Chondrocyte (in vitro differentiated cells): ENCODE measurements around the gene NELFA. TPM values are rescaled to one million over a fixed set of nuclear protein-coding genes. Genes with fewer than 3 reads are reported as not detected.

ENCODE experiments used
- DNase-seq: peaks from one replicate; pipeline ENCODE4 v3.0.0; 2021; ENCODE audit warnings: mixed read lengths, low spot score
- H3K27ac Mint-ChIP-seq: one replicate; pipeline ENCODE4 v1.8.0; 2021; ENCODE audit warnings: mild to moderate bottlenecking, moderate library complexity, mixed read lengths; ENCODE audit not compliant: unreplicated experiment
- H3K27me3 Mint-ChIP-seq: 2 replicates; pipeline ENCODE4 v1.8.0; 2021; ENCODE audit warnings: low read depth, mixed read lengths
- H3K36me3 Mint-ChIP-seq: 2 replicates; pipeline ENCODE4 v1.8.0; 2021; ENCODE audit warnings: low read depth, mixed read lengths
- H3K4me1 Mint-ChIP-seq: 2 replicates; pipeline ENCODE4 v1.8.0; 2021; ENCODE audit warnings: low read depth, mild to moderate bottlenecking, mixed read lengths
- H3K4me3 Mint-ChIP-seq: one replicate; pipeline ENCODE4 v1.8.0; 2021; ENCODE audit warnings: mild to moderate bottlenecking, moderate library complexity, mixed read lengths; ENCODE audit not compliant: unreplicated experiment
- H3K9me3 Mint-ChIP-seq: 2 replicates; pipeline ENCODE4 v1.8.0; 2021; ENCODE audit warnings: low read depth, mixed read lengths
- CTCF ChIP-seq: fragments of 200-600 bp; sonication (generic); IDR thresholded peaks from 2 replicates; pipeline ENCODE4 v1.5.0; 2021; ENCODE audit warnings: antibody characterized with exemption, mild to moderate bottlenecking, moderate library complexity
- total RNA-seq: library from RNA; stranded (reverse); gene quantifications from 3 replicates; pipeline ENCODE4 v1.2.1, GENCODE V29; 2021

NELFA gene
- total RNA-seq, 1 donor from 2014 or later, result 23.5 TPM

DNA sequence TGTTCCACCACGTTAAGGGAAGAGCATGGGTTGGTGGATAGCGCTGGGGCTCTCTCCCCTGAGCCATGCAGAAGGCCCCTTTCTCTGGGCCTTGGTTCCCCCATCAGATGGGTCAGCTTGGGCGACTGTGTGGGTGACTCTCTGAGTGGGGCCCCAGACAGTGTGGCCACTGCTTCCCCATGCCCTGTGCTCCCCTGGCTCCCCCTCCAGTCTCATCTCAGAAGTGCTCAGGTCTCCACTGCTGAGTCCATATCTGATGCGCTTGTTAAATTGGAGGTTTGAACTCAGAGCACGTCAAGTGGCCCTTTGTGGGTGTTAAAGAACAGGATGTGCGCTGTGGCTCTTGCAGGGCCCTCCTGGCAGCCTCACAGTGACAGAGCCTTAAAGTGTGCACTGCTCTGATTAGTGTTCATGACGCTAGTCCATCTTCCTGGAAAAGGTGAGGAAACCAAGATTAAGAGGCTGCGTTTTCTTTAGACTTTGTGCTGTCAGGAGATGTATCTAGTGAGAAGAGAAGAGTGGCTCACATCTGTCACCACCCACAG is 59.8 kb downstream of the NELFA start:
- Mint-ChIP-seq H3K4me3 (no peak overlapping the region), H3K9me3 (no peaks in the 10 kb centered on the region), H3K27ac (no peak overlapping the region), H3K4me1 (no peaks in the 10 kb centered on the region), H3K27me3 (no peaks in the 10 kb centered on the region), H3K36me3 (peaks cover 3% of the 10 kb centered on the region)
- TF ChIP-seq CTCF, result no peak
- DNase-seq, result no peak

DNA sequence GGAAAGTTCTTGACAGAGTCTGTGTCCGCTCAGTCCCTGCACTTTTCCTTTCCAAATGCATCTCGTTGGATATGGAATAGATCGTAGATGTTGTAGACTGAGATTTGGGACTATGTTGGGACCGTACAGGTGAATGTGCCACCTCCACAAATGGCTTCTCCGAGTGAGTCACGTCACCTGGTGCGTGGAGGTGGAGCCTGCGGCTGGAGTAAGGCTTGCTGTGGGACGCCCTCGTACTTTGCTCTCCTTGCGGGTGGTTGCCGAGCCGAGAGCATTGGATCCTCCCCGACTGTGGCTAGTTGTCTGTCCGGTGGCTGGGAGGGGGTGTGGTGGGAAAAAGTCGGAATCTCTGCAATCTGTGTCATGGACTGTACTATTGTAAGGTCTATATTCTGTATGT is 60.5 kb downstream of the NELFA start:
- Mint-ChIP-seq H3K27ac (no peak overlapping the region), H3K27me3 (no peaks in the 10 kb centered on the region), H3K9me3 (no peaks in the 10 kb centered on the region), H3K4me3 (no peak overlapping the region), H3K36me3 (peaks cover 4% of the 10 kb centered on the region), H3K4me1 (no peaks in the 10 kb centered on the region)
- TF ChIP-seq CTCF, result no peak
- no peak for DNase-seq

- Mint-ChIP-seq H3K36me3 (peaks cover 8% of the 10 kb centered on the region), H3K27me3 (no peaks in the 10 kb centered on the region), H3K4me1 (no peaks in the 10 kb centered on the region), H3K4me3 (no peak overlapping the region), H3K27ac (no peak overlapping the region), H3K9me3 (no peaks in the 10 kb centered on the region)
- DNase-seq, result no peak
- no peak for TF ChIP-seq CTCF
Observed at GRCh38 chr4:1945912-1946311, 62.9 kb downstream of the NELFA start.

DNA sequence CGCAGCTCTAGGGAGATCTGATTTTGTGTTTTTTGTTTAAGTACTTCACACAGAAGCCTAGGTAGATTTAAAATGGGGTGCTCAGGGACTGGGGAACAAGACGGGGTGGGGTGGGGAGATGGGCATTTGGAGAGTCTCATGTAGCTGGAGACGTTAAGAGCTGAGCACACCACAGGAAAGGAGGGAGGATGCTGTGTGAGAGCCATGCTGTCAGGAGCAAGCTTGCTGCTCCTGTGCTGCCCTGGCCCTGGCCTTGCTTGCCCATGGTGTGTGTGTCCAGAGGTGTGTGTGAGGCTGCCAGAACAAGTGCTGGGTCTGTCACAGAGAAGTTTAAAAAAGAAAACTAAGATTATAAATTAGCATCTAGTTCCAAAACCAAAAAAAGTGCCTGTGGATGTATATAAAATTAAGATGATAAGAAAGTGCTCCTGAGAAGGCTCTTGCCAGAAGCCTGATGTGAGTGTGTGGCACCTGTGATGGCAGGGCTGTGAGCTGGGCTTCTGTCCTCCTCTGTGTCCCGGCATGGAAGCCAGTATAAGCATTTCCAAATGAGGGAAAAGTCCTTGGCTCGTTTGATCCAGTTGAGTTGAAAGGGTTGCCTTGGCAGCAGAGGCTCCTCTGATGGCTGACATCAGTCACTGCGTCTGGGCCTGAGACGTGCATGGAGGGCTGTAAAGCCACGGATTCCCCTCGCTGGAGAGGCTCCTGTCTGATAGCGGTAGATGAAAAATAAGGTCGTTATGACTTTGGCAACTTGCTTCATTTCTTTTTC is 63.5 kb downstream of the NELFA start:
- no peaks in the 10 kb centered on the region for H3K27me3 Mint-ChIP-seq
- H3K4me1 Mint-ChIP-seq, result peaks cover 3% of the 10 kb centered on the region
- no peaks in the 10 kb centered on the region for H3K9me3 Mint-ChIP-seq
- no peak for DNase-seq
- H3K4me3 Mint-ChIP-seq, result no peak overlapping the region
- H3K27ac Mint-ChIP-seq, result no peak overlapping the region
- TF ChIP-seq CTCF, result no peak
- H3K36me3 Mint-ChIP-seq, result peaks cover 8% of the 10 kb centered on the region

GRCh38 chr4:1943928-1944327 is 64.8 kb downstream of the NELFA start:
- H3K27ac Mint-ChIP-seq, result no peak overlapping the region
- H3K27me3 Mint-ChIP-seq, result no peaks in the 10 kb centered on the region
- TF ChIP-seq CTCF, result no peak
- peaks cover 8% of the 10 kb centered on the region for H3K36me3 Mint-ChIP-seq
- DNase-seq, result no peak
- H3K9me3 Mint-ChIP-seq, result no peaks in the 10 kb centered on the region
- no peak overlapping the region for H3K4me3 Mint-ChIP-seq
- peaks cover 16% of the 10 kb centered on the region for H3K4me1 Mint-ChIP-seq
